Measurements from ENCODE around the gene SORBS1. TPM values are rescaled to one million over a fixed set of nuclear protein-coding genes. Genes with fewer than 3 reads are reported as not detected.
"Not testable (repeated sequence)": the region's sequence is repeated elsewhere in the genome, so short reads cannot be mapped to it uniquely, and the experiment has no call there.

The SORBS1 gene
- total RNA-seq, 4 donors from 2014 or later = 23.3 to 359 (median 72.2) TPM

DNA sequence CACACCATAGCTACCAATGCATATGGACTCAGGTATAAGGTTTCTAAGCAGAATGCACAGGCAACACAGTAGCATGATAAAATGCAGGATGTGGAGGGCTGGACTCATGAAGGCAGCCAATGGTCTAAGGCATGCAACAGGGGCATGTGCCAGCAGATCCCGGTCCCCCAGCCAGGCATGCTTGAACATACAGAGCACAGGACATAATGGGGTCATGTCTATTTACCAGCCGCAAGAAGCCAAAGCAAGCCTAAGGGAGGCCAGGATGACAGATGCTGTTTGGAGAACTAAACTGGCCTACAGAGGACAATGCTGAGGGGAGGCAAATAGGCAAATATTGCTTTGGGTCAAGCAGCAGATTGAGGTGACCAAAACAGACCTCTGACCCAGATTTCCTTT, 210.3 kb downstream of the SORBS1 start:
- intact Hi-C loops (cut with DNase I) = no loop called here
- Histone ChIP-seq H3K4me3 (no peak overlapping the region), H3K27ac (peak overlapping the region; percentile 21 to 89 (median 78)), H3K36me3 (peaks cover 0 to 11% (median 2%) of the 10 kb centered on the region in 3 donors), H3K27me3 (no peaks in the 10 kb centered on the region), H3K4me1 (peaks cover 6 to 66% (median 23%) of the 10 kb centered on the region in 3 donors), H3K9me3 (no peaks in the 10 kb centered on the region)
- TF ChIP-seq POLR2A (IDR thresholded peaks at IDR 0.05) = no peak
- TF ChIP-seq, protein P1, sequence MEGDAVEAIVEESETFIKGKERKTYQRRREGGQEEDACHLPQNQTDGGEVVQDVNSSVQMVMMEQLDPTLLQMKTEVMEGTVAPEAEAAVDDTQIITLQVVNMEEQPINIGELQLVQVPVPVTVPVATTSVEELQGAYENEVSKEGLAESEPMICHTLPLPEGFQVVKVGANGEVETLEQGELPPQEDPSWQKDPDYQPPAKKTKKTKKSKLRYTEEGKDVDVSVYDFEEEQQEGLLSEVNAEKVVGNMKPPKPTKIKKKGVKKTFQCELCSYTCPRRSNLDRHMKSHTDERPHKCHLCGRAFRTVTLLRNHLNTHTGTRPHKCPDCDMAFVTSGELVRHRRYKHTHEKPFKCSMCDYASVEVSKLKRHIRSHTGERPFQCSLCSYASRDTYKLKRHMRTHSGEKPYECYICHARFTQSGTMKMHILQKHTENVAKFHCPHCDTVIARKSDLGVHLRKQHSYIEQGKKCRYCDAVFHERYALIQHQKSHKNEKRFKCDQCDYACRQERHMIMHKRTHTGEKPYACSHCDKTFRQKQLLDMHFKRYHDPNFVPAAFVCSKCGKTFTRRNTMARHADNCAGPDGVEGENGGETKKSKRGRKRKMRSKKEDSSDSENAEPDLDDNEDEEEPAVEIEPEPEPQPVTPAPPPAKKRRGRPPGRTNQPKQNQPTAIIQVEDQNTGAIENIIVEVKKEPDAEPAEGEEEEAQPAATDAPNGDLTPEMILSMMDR (IDR thresholded peaks at IDR 0.05) = no peak
- no peak for DNase-seq
- 6 to 39% methylated on average over 2 of the region's 2 CpGs for WGBS, 2 donors

DNA sequence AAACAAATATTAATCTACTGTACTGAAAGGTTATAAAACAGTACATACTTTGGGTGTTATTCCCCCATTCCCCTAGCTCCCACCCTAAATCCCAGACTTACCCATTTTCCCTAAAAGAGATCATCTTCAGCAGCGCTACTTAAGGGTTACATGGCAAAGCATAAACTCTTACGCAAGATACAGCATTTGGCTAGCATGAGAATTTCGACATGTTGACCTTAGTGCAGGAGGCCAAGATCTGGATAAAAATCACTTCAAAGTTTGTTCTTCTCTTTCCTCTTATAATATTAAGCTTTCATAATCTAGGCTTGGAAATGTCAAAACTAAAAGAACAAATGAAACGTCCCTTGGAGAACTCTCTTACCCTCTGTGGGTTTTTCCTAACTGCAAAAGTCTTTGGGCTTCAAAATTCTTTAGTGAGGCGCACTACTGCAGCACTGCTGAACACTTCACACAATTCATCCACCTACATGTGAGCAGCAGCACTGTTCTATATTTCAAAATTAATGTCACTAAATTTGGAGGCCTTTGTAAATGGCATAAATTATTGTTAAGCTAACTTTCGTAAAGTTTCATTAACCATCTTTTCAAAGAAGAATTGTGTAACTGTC, 210.8 kb downstream of the SORBS1 start:
- Histone ChIP-seq H3K4me3 (no peak overlapping the region), H3K36me3 (peaks cover 0 to 9% (median 0%) of the 10 kb centered on the region in 3 donors), H3K9me3 (no peaks in the 10 kb centered on the region), H3K27ac (peak overlapping the region; percentile 21 to 89 (median 78)), H3K27me3 (no peaks in the 10 kb centered on the region), H3K4me1 (peaks cover 6 to 61% (median 23%) of the 10 kb centered on the region in 3 donors)
- DNase-seq = no peak
- 38 to 45% methylated on average over 6 of the region's 6 CpGs for WGBS, 2 donors
- no peak for TF ChIP-seq POLR2A (IDR thresholded peaks at IDR 0.05)
- intact Hi-C loops (cut with DNase I) = no loop called here

DNA sequence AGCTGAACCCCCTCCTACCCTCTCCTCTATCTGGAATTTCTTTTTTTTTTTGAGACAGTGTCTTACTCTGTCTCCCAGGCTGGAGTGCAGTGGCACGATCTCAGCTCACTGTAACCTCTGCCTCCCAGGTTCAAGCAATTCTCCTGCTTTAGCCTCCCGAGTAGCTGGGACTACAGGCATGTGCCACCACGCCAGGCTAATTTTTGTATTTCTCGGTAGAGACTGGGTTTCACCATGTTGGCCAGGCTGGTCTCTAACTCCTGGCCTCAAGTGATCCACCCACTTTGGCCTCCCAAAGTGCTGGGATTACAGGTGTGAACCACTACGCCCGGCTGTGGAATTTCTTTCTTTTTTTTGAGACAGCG, 213.8 kb downstream of the SORBS1 start:
- H3K27me3 ChIP-seq; intact Hi-C loops (cut with DNase I); H3K36me3 ChIP-seq; H3K9me3 ChIP-seq; H3K4me3 ChIP-seq; DNase-seq: not testable (repeated sequence)
- WGBS, 2 donors = 89 to 91% methylated on average over 7 of the region's 7 CpGs
- Histone ChIP-seq H3K4me1 (peaks cover 6 to 35% (median 20%) of the 10 kb centered on the region in 3 donors), H3K27ac (peak overlapping the region in 2 of 4 donors; percentile 8)

DNA sequence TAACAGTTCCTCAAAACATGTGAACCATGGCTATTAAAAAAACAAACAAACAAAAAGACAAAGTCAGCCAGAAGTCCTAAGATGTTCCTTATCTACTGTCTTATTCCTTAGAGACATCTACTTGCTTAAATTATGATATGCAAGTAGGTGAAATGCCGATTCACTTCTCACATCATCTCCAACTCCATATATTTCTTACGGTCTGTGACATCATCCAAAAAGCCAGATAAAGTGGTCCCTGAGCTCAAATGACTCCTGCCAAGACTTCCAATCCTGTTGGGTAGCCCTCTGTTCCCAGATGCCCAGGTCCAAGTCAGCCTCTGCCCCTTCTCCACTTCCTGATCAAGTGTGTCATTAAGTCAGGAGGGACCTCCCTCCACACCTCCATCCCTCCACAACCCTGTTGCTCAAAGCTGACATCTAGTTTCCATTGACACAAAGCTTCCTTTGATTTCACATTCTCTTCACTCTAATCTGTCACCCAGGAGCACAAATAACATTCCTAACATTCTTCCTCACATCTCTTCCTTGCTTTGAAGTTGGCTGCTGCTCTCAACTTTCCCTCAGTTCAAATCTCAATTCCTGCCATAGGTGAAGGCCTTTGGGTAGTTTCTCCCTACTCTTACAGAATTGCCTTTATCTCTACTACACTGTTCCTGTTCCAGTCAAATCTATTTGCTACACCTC, 214.3 kb downstream of the SORBS1 start:
- WGBS, 2 donors = 86 to 87% methylated on average over 2 of the region's 2 CpGs
- no peak for DNase-seq
- H3K36me3 ChIP-seq = peaks cover 0 to 7% (median 0%) of the 10 kb centered on the region in 3 donors
- no peaks in the 10 kb centered on the region for H3K27me3 ChIP-seq
- H3K4me1 ChIP-seq = peaks cover 6 to 32% (median 24%) of the 10 kb centered on the region in 3 donors
- intact Hi-C loops (cut with DNase I) = no loop called here
- TF ChIP-seq, protein P1 (IDR thresholded peaks at IDR 0.05) = no peak
- TF ChIP-seq POLR2A (IDR thresholded peaks at IDR 0.05) = no peak
- peak overlapping the region in 1 of 4 donors; percentile 8 for H3K27ac ChIP-seq
- no peaks in the 10 kb centered on the region for H3K9me3 ChIP-seq
- no peak overlapping the region for H3K4me3 ChIP-seq

DNA sequence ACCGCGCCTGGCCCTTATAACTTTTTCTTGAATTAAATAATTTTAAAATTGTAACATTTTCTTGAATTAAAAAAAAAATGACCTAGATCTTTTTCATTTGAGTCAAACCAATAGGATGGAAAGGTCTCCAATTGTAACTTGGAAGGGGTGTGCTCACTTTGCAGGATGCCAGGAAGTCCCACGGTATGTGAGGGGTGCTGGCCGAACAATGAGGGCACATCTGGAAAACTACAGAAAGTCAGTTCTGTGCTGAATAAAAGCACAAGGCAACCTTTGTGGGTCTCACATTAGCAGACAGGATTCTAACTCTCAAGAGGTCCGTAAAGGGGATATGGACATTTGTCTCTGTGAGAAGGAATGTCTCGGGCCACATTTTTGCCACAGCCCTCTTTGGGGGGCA, 217.6 kb downstream of the SORBS1 start:
- WGBS, 2 donors = 77 to 87% methylated on average over 6 of the region's 6 CpGs
- peaks cover 0 to 11% (median 5%) of the 10 kb centered on the region in 3 donors for H3K4me1 ChIP-seq
- intact Hi-C loops (cut with DNase I) = no loop called here
- no peak overlapping the region for H3K4me3 ChIP-seq
- no peaks in the 10 kb centered on the region for H3K27me3 ChIP-seq
- no peaks in the 10 kb centered on the region for H3K9me3 ChIP-seq
- peak overlapping the region in 1 of 4 donors; percentile 12 for H3K27ac ChIP-seq
- TF ChIP-seq, protein P1 (IDR thresholded peaks at IDR 0.05) = no peak
- no peak for TF ChIP-seq POLR2A (IDR thresholded peaks at IDR 0.05)
- no peak for DNase-seq
- peaks cover 0 to 15% (median 0%) of the 10 kb centered on the region in 3 donors for H3K36me3 ChIP-seq

DNA sequence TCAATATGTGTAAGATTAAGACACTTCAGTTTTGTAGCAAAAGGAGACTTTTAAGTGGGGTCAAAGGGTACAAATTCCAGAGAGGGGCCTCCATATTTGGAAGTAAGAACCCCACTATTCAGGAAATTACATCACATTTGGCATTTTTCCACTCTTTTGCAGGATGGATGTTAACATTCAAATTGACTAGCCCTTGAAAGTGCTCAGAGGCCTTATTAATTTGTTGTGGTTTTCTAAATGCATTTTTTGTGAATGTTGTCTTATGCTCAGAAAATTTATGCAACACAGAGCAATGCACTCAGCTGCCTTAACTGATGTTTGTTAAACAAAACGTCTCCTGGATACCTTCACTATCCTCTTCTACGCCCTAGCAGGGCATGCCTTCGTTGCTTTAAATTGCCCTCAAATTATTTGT, 219.4 kb downstream of the SORBS1 start:
- Histone ChIP-seq H3K36me3 (peaks cover 0 to 18% (median 0%) of the 10 kb centered on the region in 3 donors), H3K9me3 (no peaks in the 10 kb centered on the region), H3K4me3 (no peak overlapping the region), H3K4me1 (peaks cover 0 to 11% (median 5%) of the 10 kb centered on the region in 3 donors), H3K27me3 (no peaks in the 10 kb centered on the region), H3K27ac (peak overlapping the region in 3 of 4 donors; percentile 22 to 36 (median 31))
- 65 to 68% methylated on average over 3 of the region's 3 CpGs for WGBS, 2 donors
- TF ChIP-seq, protein P1 (IDR thresholded peaks at IDR 0.05) = no peak
- no peak for TF ChIP-seq POLR2A (IDR thresholded peaks at IDR 0.05)
- no peak for DNase-seq
- intact Hi-C loops (cut with DNase I) = no loop called here
